MCF 10A (cell line): Measurements from ENCODE around the gene AUTS2. TPM values are rescaled to one million over a fixed set of nuclear protein-coding genes. Genes with fewer than 3 reads are reported as not detected.

Experiments used
- BruUV-seq: library from RNA; stranded (reverse); fragments of 400-500 nt; replicated peaks from 2 replicates; lab custom pipeline; 2021; lab: Mats Ljungman, UMichigan
- CTCF ChIA-PET: fragments of 300-600 bp; sonication (Branson Sonifier 250); formaldehyde crosslinking; extraction: SDS; loops from one replicate; lab custom pipeline; 2021; ENCODE audit warnings: antibody characterized with exemption, inconsistent platforms; lab: Yijun Ruan, JAX
- POLR2A ChIA-PET: fragments of 300-600, 350-650 bp; sonication (Branson Sonifier 250); formaldehyde crosslinking; extraction: SDS; loops from one replicate; lab custom pipeline; 2020; ENCODE audit warnings: antibody characterized with exemption, inconsistent platforms; lab: Yijun Ruan, JAX
- DNase-seq: peaks from one replicate; pipeline ENCODE4 v3.0.0-alpha.2; 2018; ENCODE audit not compliant: unreplicated experiment
- H3K27ac Mint-ChIP-seq: one replicate; pipeline ENCODE4 v1.8.0; 2022; ENCODE audit warnings: mild to moderate bottlenecking, low read depth, mixed read lengths; ENCODE audit not compliant: unreplicated experiment
- H3K27me3 Mint-ChIP-seq: one replicate; pipeline ENCODE4 v1.8.0; 2022; ENCODE audit warnings: mixed read lengths; ENCODE audit not compliant: insufficient read depth, unreplicated experiment
- H3K36me3 Mint-ChIP-seq: one replicate; pipeline ENCODE4 v1.8.0; 2022; ENCODE audit warnings: mild to moderate bottlenecking, moderate library complexity, mixed read lengths; ENCODE audit not compliant: insufficient read depth, unreplicated experiment
- H3K4me1 Mint-ChIP-seq: one replicate; pipeline ENCODE4 v1.8.0; 2022; ENCODE audit warnings: mixed read lengths; ENCODE audit not compliant: insufficient read depth, unreplicated experiment
- H3K4me3 Mint-ChIP-seq: one replicate; pipeline ENCODE4 v1.8.0; 2022; ENCODE audit warnings: mild to moderate bottlenecking, moderate library complexity, mixed read lengths; ENCODE audit not compliant: unreplicated experiment
- H3K9me3 Mint-ChIP-seq: one replicate; pipeline ENCODE4 v1.8.0; 2022; ENCODE audit warnings: mixed read lengths; ENCODE audit not compliant: unreplicated experiment
- CTCF ChIP-seq: fragments of 200-600 bp; IDR thresholded peaks from one replicate; pipeline ENCODE4 v1.8.0; 2022; ENCODE audit warnings: antibody characterized with exemption, mild to moderate bottlenecking; ENCODE audit not compliant: unreplicated experiment
- intact Hi-C: fragments of 100-400 bp; cut with micrococcal nuclease; formaldehyde crosslinking; loops from 2 replicates; pipeline ENCODE4 v1.14.1; 2022
- total RNA-seq: library from RNA; stranded (reverse); gene quantifications from 2 replicates; pipeline ENCODE4 v1.2.3, GENCODE V29; 2022

The AUTS2 gene
- total RNA-seq, 1 experiment from 2014 or later: 1.3 TPM

- Mint-ChIP-seq H3K27ac (no peak overlapping the region), H3K4me3 (no peak overlapping the region), H3K27me3 (no peaks in the 10 kb centered on the region), H3K4me1 (no peaks in the 10 kb centered on the region), H3K9me3 (peaks cover 35% of the 10 kb centered on the region), H3K36me3 (peaks cover 5% of the 10 kb centered on the region)
- ChIA-PET CTCF (no interaction called here), POLR2A (interaction anchor here (0.6 kb wide), 2 partner anchors 11 to 303 kb away, joined by 3 read pairs; no protein-coding TSS in a partner anchor)
- BruUV-seq: no TSS peak
- TF ChIP-seq CTCF: no peak
- no peak for DNase-seq
- intact Hi-C loops: no loop called here
These were observed 308.2 kb downstream of the AUTS2 start for GRCh38 chr7:69906283-69906995.

GRCh38 chr7:69907720-69908119, 309.4 kb downstream of the AUTS2 start:
- ChIA-PET POLR2A (no interaction called here), CTCF (no interaction called here)
- no peak overlapping the region for H3K27ac Mint-ChIP-seq
- TF ChIP-seq CTCF: no peak
- no peak overlapping the region for H3K4me3 Mint-ChIP-seq
- BruUV-seq: no TSS peak
- H3K36me3 Mint-ChIP-seq: peaks cover 5% of the 10 kb centered on the region
- no peak for DNase-seq
- H3K27me3 Mint-ChIP-seq: no peaks in the 10 kb centered on the region
- no peaks in the 10 kb centered on the region for H3K4me1 Mint-ChIP-seq
- H3K9me3 Mint-ChIP-seq: peaks cover 33% of the 10 kb centered on the region
- intact Hi-C loops: no loop called here

- H3K4me3 Mint-ChIP-seq: no peak overlapping the region
- no peak for DNase-seq
- H3K27ac Mint-ChIP-seq: no peak overlapping the region
- BruUV-seq: no TSS peak
- POLR2A ChIA-PET: no interaction called here
- H3K36me3 Mint-ChIP-seq: peaks cover 5% of the 10 kb centered on the region
- TF ChIP-seq CTCF: no peak
- H3K27me3 Mint-ChIP-seq: no peaks in the 10 kb centered on the region
- H3K4me1 Mint-ChIP-seq: no peaks in the 10 kb centered on the region
- CTCF ChIA-PET: interaction anchor here (0.6 kb wide), 1 partner anchor 165 kb away, joined by 3 read pairs; no protein-coding TSS in a partner anchor
- H3K9me3 Mint-ChIP-seq: peaks cover 38% of the 10 kb centered on the region
- intact Hi-C loops: no loop called here
These were observed 310.2 kb downstream of the AUTS2 start for GRCh38 chr7:69908454-69908853.

GRCh38 chr7:69910150-69910549, 311.9 kb downstream of the AUTS2 start:
- Mint-ChIP-seq H3K36me3 (peaks cover 5% of the 10 kb centered on the region), H3K27me3 (no peaks in the 10 kb centered on the region), H3K9me3 (peaks cover 43% of the 10 kb centered on the region), H3K4me1 (no peaks in the 10 kb centered on the region), H3K4me3 (no peak overlapping the region), H3K27ac (no peak overlapping the region)
- DNase-seq: no peak
- CTCF ChIA-PET: no interaction called here
- POLR2A ChIA-PET: no interaction called here
- TF ChIP-seq CTCF: no peak
- BruUV-seq: no TSS peak
- intact Hi-C loops: no loop called here
